H1 (cell line): ENCODE results near the gene ADAM12. TPM values are rescaled to one million over a fixed set of nuclear protein-coding genes. Genes with fewer than 3 reads are reported as not detected.

Source experiments
- CTCF ChIA-PET: fragments of 300-600 bp; sonication (Branson Sonifier 250); formaldehyde crosslinking; loops from one replicate; lab custom pipeline; 2021; ENCODE audit not compliant: partially characterized antibody; lab: Charles Lee
- POLR2A ChIA-PET: fragments of 300-600 bp; sonication (Branson Sonifier 250); formaldehyde crosslinking; loops from one replicate; lab custom pipeline; 2021; ENCODE audit warnings: inconsistent platforms; ENCODE audit not compliant: partially characterized antibody; lab: Charles Lee
- DNase-seq, 2 experiments: peaks; one replicate each; pipeline versions ENCODE4 v3.0.0 to v3.0.0-alpha.2; 2010 to 2022; ENCODE audit warnings: low spot score in 2 of 2, low read depth in 1 of 2, mixed read lengths in 1 of 2
- FAIRE-seq: peaks from 2 replicates; lab custom pipeline; 2011; peaks lifted over from hg19 to GRCh38; lab: Jason Lieb, UNC
- H2AFZ ChIP-seq: 2 replicates; pipeline ENCODE4 v1.8.1; 2012; ENCODE audit warnings: low read length, inconsistent platforms
- H2AK5ac ChIP-seq: 2 replicates; pipeline ENCODE4 v1.6.1; 2013; ENCODE audit warnings: low read depth, low read length
- H2BK120ac ChIP-seq: replicated peaks from 2 replicates; pipeline ENCODE3; 2013; ENCODE audit warnings: low read depth, low read length, inconsistent platforms
- H2BK12ac ChIP-seq: 2 replicates; pipeline ENCODE4 v1.6.1; 2013; ENCODE audit warnings: low read depth, low read length
- H2BK15ac ChIP-seq: 2 replicates; pipeline ENCODE4 v1.6.1; 2013; ENCODE audit warnings: low read length
- H2BK20ac ChIP-seq: 2 replicates; pipeline ENCODE4 v1.6.1; 2013; ENCODE audit warnings: low read length
- H2BK5ac ChIP-seq: 2 replicates; pipeline ENCODE4 v1.6.1; 2013; ENCODE audit warnings: low read depth, low read length
- H3K14ac ChIP-seq: 2 replicates; pipeline ENCODE4 v1.6.1; 2013; ENCODE audit warnings: inconsistent platforms; ENCODE audit not compliant: insufficient read length
- H3K18ac ChIP-seq: 2 replicates; pipeline ENCODE4 v1.6.1; 2013; ENCODE audit warnings: low read length; ENCODE audit errors: extremely low read depth
- H3K23ac ChIP-seq: 2 replicates; pipeline ENCODE4 v1.6.1; 2013; ENCODE audit warnings: inconsistent platforms; ENCODE audit not compliant: insufficient read length
- H3K23me2 ChIP-seq: 2 replicates; pipeline ENCODE4 v1.6.1; 2013; ENCODE audit warnings: low read depth, low read length
- H3K27ac ChIP-seq: 2 replicates; pipeline ENCODE4 v1.6.1; 2011; ENCODE audit warnings: low read depth, low read length, inconsistent platforms
- H3K27me3 ChIP-seq, 4 experiments: replicated peaks in 1 of 4; 1 replicate in 1 of 4; 2 replicates in 3 of 4; pipeline versions ENCODE4 v1.6.1 to v1.8.1; 2011 to 2013; ENCODE audit warnings: low read length in 3 of 4, mild to moderate bottlenecking in 3 of 4, inconsistent platforms in 2 of 4, mixed read lengths in 2 of 4, moderate library complexity in 1 of 4; ENCODE audit not compliant: control insufficient read depth in 3 of 4, insufficient read depth in 3 of 4; ENCODE audit errors: extremely low read depth in 1 of 4
- H3K36me3 ChIP-seq, 4 experiments: 2 replicates each; pipeline versions ENCODE4 v1.6.1 to v1.8.1; 2011 to 2013; ENCODE audit warnings: mild to moderate bottlenecking in 4 of 4, low read length in 3 of 4, moderate library complexity in 2 of 4, control low read depth in 1 of 4, inconsistent platforms in 1 of 4; ENCODE audit not compliant: insufficient read depth in 4 of 4, control insufficient read depth in 2 of 4
- H3K4ac ChIP-seq: replicated peaks from 2 replicates; pipeline ENCODE3; 2013; ENCODE audit warnings: low read length, low read depth, mixed read lengths, inconsistent platforms; ENCODE audit not compliant: insufficient read length
- H3K4me1 ChIP-seq, 4 experiments: replicated peaks in 1 of 4; 1 replicate in 1 of 4; 2 replicates in 3 of 4; pipeline versions ENCODE4 v1.6.1 to v1.8.1; 2011 to 2013; ENCODE audit warnings: low read length in 3 of 4, inconsistent platforms in 2 of 4, mixed read lengths in 1 of 4; ENCODE audit not compliant: insufficient read depth in 4 of 4, control insufficient read depth in 3 of 4
- H3K4me2 ChIP-seq, 2 experiments: 2 replicates each; pipeline versions ENCODE4 v1.6.1 to v1.8.1; 2011 to 2013; ENCODE audit warnings: low read depth in 2 of 2, low read length in 2 of 2, control low read depth in 1 of 2, inconsistent platforms in 1 of 2, mild to moderate bottlenecking in 1 of 2; ENCODE audit not compliant: insufficient read depth in 1 of 2
- H3K4me3 ChIP-seq, 4 experiments: fragments of 200-600, 300-600 bp in 1 of 4; sonication (generic), shearing (Covaris generic), sonication (Bioruptor Twin) in 1 of 4; 2 replicates each; pipeline versions ENCODE4 v1.5.1 to v1.8.1; 2011 to 2016; ENCODE audit warnings: low read length in 4 of 4, low read depth in 3 of 4, control low read depth in 2 of 4, inconsistent platforms in 2 of 4, mild to moderate bottlenecking in 2 of 4, mixed read lengths in 1 of 4, moderate library complexity in 1 of 4; ENCODE audit not compliant: insufficient read depth in 2 of 4; ENCODE audit errors: extremely low read depth in 1 of 4
- H3K56ac ChIP-seq: replicated peaks from 2 replicates; pipeline ENCODE3; 2013; ENCODE audit warnings: low read depth, mild to moderate bottlenecking, mixed read lengths, low read length, inconsistent platforms; ENCODE audit not compliant: insufficient read length
- H3K79me1 ChIP-seq: 2 replicates; pipeline ENCODE4 v1.6.1; 2013; ENCODE audit warnings: low read depth, low read length, control low read depth
- H3K79me2 ChIP-seq, 2 experiments: 2 replicates each; pipeline versions ENCODE4 v1.6.1 to v1.8.1; 2012 to 2013; ENCODE audit warnings: low read length in 2 of 2, mild to moderate bottlenecking in 2 of 2, inconsistent platforms in 1 of 2; ENCODE audit not compliant: insufficient read depth in 2 of 2, control insufficient read depth in 1 of 2
- H3K9ac ChIP-seq, 4 experiments: replicated peaks in 1 of 4; 1 replicate in 1 of 4; 2 replicates in 3 of 4; pipeline versions ENCODE4 v1.6.1 to v1.8.1; 2011 to 2013; ENCODE audit warnings: low read depth in 3 of 4, low read length in 3 of 4, control low read depth in 2 of 4, mild to moderate bottlenecking in 2 of 4, moderate library complexity in 2 of 4, inconsistent platforms in 1 of 4; ENCODE audit errors: extremely low read depth in 1 of 4
- H3K9me3 ChIP-seq, 2 experiments: 2 replicates each; pipeline versions ENCODE4 v1.6.1 to v1.8.1; 2012 to 2013; ENCODE audit warnings: mild to moderate bottlenecking in 2 of 2, moderate library complexity in 2 of 2, control low read depth in 1 of 2, inconsistent platforms in 1 of 2, low read depth in 1 of 2, low read length in 1 of 2, mixed read lengths in 1 of 2; ENCODE audit not compliant: insufficient read depth in 2 of 2
- H4K20me1 ChIP-seq, 2 experiments: replicated peaks in 1 of 2; 2 replicates each; pipeline versions ENCODE3 to v1.8.1; 2011 to 2013; ENCODE audit warnings: inconsistent platforms in 2 of 2, low read length in 2 of 2, mild to moderate bottlenecking in 1 of 2; ENCODE audit not compliant: insufficient read depth in 2 of 2, control insufficient read depth in 1 of 2
- H4K5ac ChIP-seq: 2 replicates; pipeline ENCODE4 v1.6.1; 2013; ENCODE audit warnings: low read length, low read depth, mixed read lengths, inconsistent platforms; ENCODE audit not compliant: insufficient read length
- H4K8ac ChIP-seq: 2 replicates; pipeline ENCODE4 v1.8.0; 2013; ENCODE audit warnings: mild to moderate bottlenecking, moderate library complexity, low read length, inconsistent platforms; ENCODE audit not compliant: insufficient read depth; ENCODE audit errors: extremely low read depth
- H4K91ac ChIP-seq: replicated peaks from 2 replicates; pipeline ENCODE3; 2013; ENCODE audit warnings: low read length, mixed read lengths, inconsistent platforms; ENCODE audit not compliant: insufficient read length
- SIN3A ChIP-seq, 2 experiments: IDR thresholded peaks in 1 of 2; conservative IDR thresholded peaks in 1 of 2; 2 replicates each; pipeline ENCODE4 v1.6.1; 2011 to 2012; ENCODE audit warnings: low read length in 2 of 2, improper control_type of control experiment in 1 of 2, low read depth in 1 of 2, mild to moderate bottlenecking in 1 of 2
- WGBS, 2 experiments: shearing (Covaris generic) in 1 of 2; methylation state at CpG; one replicate each; pipeline versions ENCODE4 v1.1.6 to v1.1.7; 2013 to 2015; ENCODE audit warnings: low lambda C conversion rate in 2 of 2, mixed read lengths in 2 of 2, inconsistent platforms in 1 of 2, low coverage in 1 of 2, missing lambda C conversion rate in 1 of 2; ENCODE audit not compliant: insufficient replicate concordance in 2 of 2, insufficient coverage in 1 of 2, insufficient read length in 1 of 2; ENCODE audit errors: extremely low coverage in 1 of 2, missing lambda C conversion rate in 1 of 2; 5-methylcytosine and 5-hydroxymethylcytosine counted together
- polyA plus RNA-seq, 7 experiments: library from polyadenylated mRNA; depleted of rRNA in 3 of 7; stranded (reverse) in 5 of 7; unstranded in 2 of 7; fragments of >200 nt in 5 of 7; fragments of 200-250 nt in 2 of 7; gene quantifications; 1 replicate in 5 of 7; 2 replicates in 1 of 7; 4 replicates in 1 of 7; pipeline versions ENCODE4 v1.2.1 to v1.2.3, GENCODE V29; 2011 to 2013; ENCODE audit warnings: missing spikeins in 2 of 7, mixed read lengths in 2 of 7
- total RNA-seq: library from RNA; stranded (reverse); fragmentation: NEBNext Ultra II Directional; extraction: Animal tissue kit (Norgen Biotek cat#: 25700); gene quantifications from 2 replicates; pipeline ENCODE4 v1.2.1, GENCODE V29; 2021

Gene ADAM12
- total and polyA plus RNA-seq, 2 of the 8 experiments (the other 6 are each of a cell fraction or from before 2014, with no cell fraction given) = 0.07 to 0.17 TPM

DNA sequence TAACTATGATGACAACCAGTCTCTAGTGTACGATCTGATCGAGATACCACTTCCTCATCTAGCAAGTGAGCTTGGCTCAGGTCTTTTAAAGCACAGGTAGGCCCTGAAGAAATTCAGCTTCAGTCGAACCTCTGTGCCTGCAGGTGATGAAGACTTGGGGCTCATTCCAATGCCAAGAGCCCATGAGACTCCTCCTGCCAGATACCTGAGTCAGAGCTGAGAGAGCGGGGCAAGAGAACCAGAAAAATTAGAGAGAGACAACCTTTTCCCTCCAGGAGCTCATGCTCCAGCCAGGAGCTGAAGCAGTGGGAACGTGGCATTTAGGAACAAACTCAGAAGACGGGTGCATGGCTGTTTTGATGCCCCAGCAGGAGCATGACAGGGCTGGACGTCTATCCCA is 259.3 kb downstream of the ADAM12 start:
- Histone ChIP-seq H3K27ac (no peak overlapping the region), H3K4ac (no peak overlapping the region), H2BK12ac (0 out of 2 replicates have a peak overlapping the region, but pooled peaks have one; percentile 39), H3K14ac (no peak overlapping the region), H3K4me2 (no peak overlapping the region), H3K79me2 (no peaks in the 10 kb centered on the region), H3K4me3 (no peak overlapping the region), H3K23ac (no peak overlapping the region), H2BK15ac (no peak overlapping the region), H3K36me3 (no peaks in the 10 kb centered on the region), H3K79me1 (no peaks in the 10 kb centered on the region), H3K18ac (no peak overlapping the region), H2AK5ac (no peak overlapping the region), H4K91ac (no peak overlapping the region), H3K9me3 (no peaks in the 10 kb centered on the region), H3K4me1 (peaks cover 0 to 5% (median under 1%) of the 10 kb centered on the region in 4 experiments; a peak in 2 of 7 replicates), H4K20me1 (no peaks in the 10 kb centered on the region), H3K56ac (no peak overlapping the region), H4K5ac (no peak overlapping the region), H4K8ac (no peak overlapping the region), H2BK120ac (no peak overlapping the region), H2BK20ac (no peak overlapping the region), H2BK5ac (no peak overlapping the region), H2AFZ (no peak overlapping the region), H3K27me3 (peaks cover 0 to 2% (median 0%) of the 10 kb centered on the region in 4 experiments; a peak in 1 of 7 replicates), H3K9ac (no peak overlapping the region), H3K23me2 (no peaks in the 10 kb centered on the region)
- WGBS, 2 experiments = 92% methylated on average over 7 of the region's 7 CpGs; no CpG with 5 or more reads in 1 of the 2 experiments
- DNase-seq = no peak
- no peak for FAIRE-seq
- ChIA-PET POLR2A (interaction anchor here (1.0 kb wide), 1 partner anchor 24 kb away, joined by 3 read pairs; no protein-coding TSS in a partner anchor), CTCF (interaction anchor here (0.5 to 1.2 kb wide), 2 partner anchors 11 to 247 kb away, joined by 3 read pairs; no protein-coding TSS in a partner anchor)
- TF ChIP-seq SIN3A (conservative IDR thresholded peaks at IDR 0.05 in 1 of 2, IDR thresholded peaks at IDR 0.05 in 1 of 2; ENCODE audit: low read depth in 1 of 2, low read length in 2 of 2) = no peak
